HUDEP-2 (cell line): ENCODE results near the gene EYA4.
A peak's percentile ranks its signal among the peaks of the same experiment; 100 is the strongest.

Source experiments
- DNase-seq, 76 experiments: peaks; one replicate each; lab custom pipeline; 2025; ENCODE audit not compliant: unreplicated experiment in 76 of 76; lab: John Stamatoyannopoulos, UW

The EYA4 gene

GRCh38 chr6:133393891-133394290, 152.7 kb downstream of the EYA4 start:
- no peak for DNase-seq

- DNase-seq, result no peak
Measured at GRCh38 chr6:133394630-133395029, 153.5 kb downstream of the EYA4 start.

- DNase-seq, result peak in 39 of 76 experiments; percentile 1 to 83 (median 29)
Measured at GRCh38 chr6:133396233-133396983, 155.3 kb downstream of the EYA4 start.

GRCh38 chr6:133396984-133397348, 155.8 kb downstream of the EYA4 start:
- DNase-seq, result no peak

GRCh38 chr6:133397601-133398000, 156.4 kb downstream of the EYA4 start:
- peak in 6 of 76 experiments; percentile 19 to 72 (median 26) for DNase-seq

GRCh38 chr6:133399426-133399825, 158.3 kb downstream of the EYA4 start:
- DNase-seq, result no peak

- no peak for DNase-seq
Measured at GRCh38 chr6:133404151-133404550, 163.0 kb downstream of the EYA4 start.

GRCh38 chr6:133404728-133405127, 163.6 kb downstream of the EYA4 start:
- no peak for DNase-seq

- no peak for DNase-seq
Measured at GRCh38 chr6:133407320-133408100, 166.4 kb downstream of the EYA4 start.

GRCh38 chr6:133408132-133408531, 167.0 kb downstream of the EYA4 start:
- DNase-seq, result no peak

- DNase-seq, result peak in 1 of 76 experiments; percentile 33
Measured at GRCh38 chr6:133408543-133408942, 167.4 kb downstream of the EYA4 start.

GRCh38 chr6:133410638-133411435, 169.7 kb downstream of the EYA4 start:
- no peak for DNase-seq

GRCh38 chr6:133411757-133412156, 170.6 kb downstream of the EYA4 start:
- DNase-seq, result no peak

- no peak for DNase-seq
Measured at GRCh38 chr6:133415262-133415661, 174.1 kb downstream of the EYA4 start.

GRCh38 chr6:133418108-133418507, 177.0 kb downstream of the EYA4 start:
- no peak for DNase-seq

GRCh38 chr6:133423242-133423641, 182.1 kb downstream of the EYA4 start:
- no peak for DNase-seq

- DNase-seq, result no peak
Measured at GRCh38 chr6:133424359-133424758, 183.2 kb downstream of the EYA4 start.

- no peak for DNase-seq
Measured at GRCh38 chr6:133426038-133426437, 184.9 kb downstream of the EYA4 start.

GRCh38 chr6:133428295-133428694, 187.1 kb downstream of the EYA4 start:
- DNase-seq, result no peak

GRCh38 chr6:133430530-133430929, 189.4 kb downstream of the EYA4 start:
- no peak for DNase-seq

GRCh38 chr6:133431031-133431430, 189.9 kb downstream of the EYA4 start:
- no peak for DNase-seq
